Femur (tissue), 1 donor: ENCODE results near the gene CD19.
"Not testable (repeated sequence)": the region's sequence is repeated elsewhere in the genome, so short reads cannot be mapped to it uniquely, and the experiment has no call there.

Experiments
- DNase-seq: peaks from one replicate; pipeline ENCODE4 v3.0.0-alpha.2; 2017

Gene CD19

GRCh38 chr16:28937222-28937876 lies 5.6 kb downstream of the CD19 start:
- no peak for DNase-seq

- no peak for DNase-seq
These were observed 7.0 kb downstream of the CD19 start for GRCh38 chr16:28938721-28939120.

GRCh38 chr16:28939825-28940224 lies 8.1 kb downstream of the CD19 start:
- DNase-seq = not testable (repeated sequence)

GRCh38 chr16:28943281-28943680 lies 11.5 kb downstream of the CD19 start:
- DNase-seq = no peak

- DNase-seq = no peak
These were observed 14.9 kb downstream of the CD19 start for GRCh38 chr16:28946681-28947080.

DNA sequence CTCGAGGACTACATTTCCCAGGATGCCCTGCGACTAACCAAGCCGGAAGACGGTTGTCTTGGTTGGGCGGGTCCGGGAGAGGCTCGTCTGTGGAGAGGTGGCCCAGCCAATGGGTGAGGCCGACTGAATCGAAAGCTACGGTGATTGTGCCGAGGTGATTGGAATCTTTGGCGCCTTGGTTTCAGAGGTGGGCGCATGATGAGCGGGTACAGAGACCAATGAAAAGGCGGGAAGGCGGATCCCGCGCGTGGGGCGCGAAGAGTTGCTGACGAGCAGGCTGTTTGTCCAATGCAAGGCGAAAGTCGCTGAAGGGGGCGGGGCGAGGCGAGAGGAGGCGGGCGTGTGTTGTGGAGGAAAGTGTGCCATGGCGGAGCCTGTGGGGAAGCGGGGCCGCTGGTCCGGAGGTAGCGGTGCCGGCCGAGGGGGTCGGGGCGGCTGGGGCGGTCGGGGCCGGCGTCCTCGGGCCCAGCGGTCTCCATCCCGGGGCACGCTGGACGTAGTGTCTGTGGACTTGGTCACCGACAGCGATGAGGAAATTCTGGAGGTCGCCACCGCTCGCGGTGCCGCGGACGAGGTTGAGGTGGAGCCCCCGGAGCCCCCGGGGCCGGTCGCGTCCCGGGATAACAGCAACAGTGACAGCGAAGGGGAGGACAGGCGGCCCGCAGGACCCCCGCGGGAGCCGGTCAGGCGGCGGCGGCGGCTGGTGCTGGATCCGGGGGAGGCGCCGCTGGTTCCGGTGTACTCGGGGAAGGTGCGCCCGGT lies 19.1 kb downstream of the CD19 start, which contains the start of gene NFATC2IP:
Gene NFATC2IP, plus strand, starts transcription at position 290 of the 762 bp plus-strand sequence. Its CDS starts 75 bp downstream, at position 365.
- peak; percentile 100 for DNase-seq

DNA sequence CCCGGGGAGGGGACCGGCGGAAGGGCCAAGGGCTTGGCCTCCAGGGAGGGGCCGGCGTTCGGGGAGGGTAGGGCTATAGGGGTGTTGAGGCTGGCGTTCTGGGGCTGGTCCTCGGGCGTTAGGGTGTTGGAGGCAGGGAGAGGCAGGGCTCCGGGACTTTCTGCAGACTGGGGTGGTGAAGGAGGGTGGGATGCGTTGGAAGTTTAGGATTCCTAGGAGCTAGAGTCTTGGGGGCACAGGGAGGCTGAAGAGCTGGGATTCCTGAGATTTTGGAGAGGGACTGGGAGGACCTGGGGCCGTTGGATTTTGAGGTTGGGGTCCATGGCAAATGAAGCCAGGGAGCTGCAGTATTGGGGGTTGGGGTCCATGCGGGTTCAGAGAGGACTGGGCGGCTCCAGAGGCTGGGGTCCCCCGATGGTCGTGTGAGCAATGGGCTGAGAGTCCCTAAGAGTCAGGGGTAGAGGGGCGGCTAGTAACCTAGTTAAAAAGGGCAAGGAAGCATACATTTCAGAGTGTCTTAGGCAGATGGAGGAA lies 19.7 kb downstream of the CD19 start:
- DNase-seq = no peak

GRCh38 chr16:28958216-28958615 lies 26.4 kb downstream of the CD19 start:
- DNase-seq = no peak

- no peak for DNase-seq
These were observed 27.1 kb downstream of the CD19 start for GRCh38 chr16:28958836-28959235.

GRCh38 chr16:28964072-28964471 lies 32.3 kb downstream of the CD19 start:
- no peak for DNase-seq

DNA sequence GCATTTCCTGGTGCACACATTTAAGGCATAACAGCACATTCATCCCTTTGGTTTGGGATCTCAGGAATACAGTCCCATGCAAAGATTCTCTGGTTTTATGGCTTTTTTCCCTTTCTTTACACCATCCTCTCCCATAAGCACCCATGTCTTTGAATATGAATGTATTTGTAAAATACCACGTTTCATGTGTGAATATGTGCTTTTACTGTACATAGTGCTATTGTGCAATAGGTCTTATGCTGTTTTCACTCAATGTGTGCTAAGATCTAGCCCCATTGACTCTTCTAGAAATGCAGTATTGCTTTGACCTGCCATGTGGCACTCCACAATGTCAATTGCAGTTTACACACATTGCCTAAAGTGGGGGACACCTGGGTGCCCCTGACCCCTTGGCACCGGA lies 32.7 kb downstream of the CD19 start:
- DNase-seq = no peak

DNA sequence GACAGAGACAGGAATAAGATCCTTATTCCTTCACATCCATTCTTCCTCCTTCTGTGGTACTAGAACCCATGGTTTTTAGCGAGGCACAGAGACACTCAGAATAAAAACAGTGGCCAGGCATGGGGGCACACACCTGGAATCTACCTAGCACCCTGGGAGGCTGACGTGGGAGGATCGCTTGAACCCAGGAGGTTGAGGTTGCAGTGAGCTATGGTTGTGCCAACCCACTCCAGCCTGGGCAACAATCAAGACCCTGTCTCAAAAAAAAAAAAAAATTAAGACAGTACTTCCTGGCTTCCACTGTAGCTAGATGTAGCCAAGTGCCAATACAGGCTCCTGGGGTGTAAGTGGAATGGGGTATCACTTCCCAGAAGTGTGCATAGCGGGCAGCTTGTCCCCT lies 35.4 kb downstream of the CD19 start:
- no peak for DNase-seq

- DNase-seq = not testable (repeated sequence)
These were observed 37.9 kb downstream of the CD19 start for GRCh38 chr16:28969696-28970095.

GRCh38 chr16:28974007-28974436 lies 42.3 kb downstream of the CD19 start:
- DNase-seq = peak; percentile 70

GRCh38 chr16:28974437-28975157 lies 42.8 kb downstream of the CD19 start, which contains the start of gene SPNS1:
Gene SPNS1, plus strand, starts transcription at chr16:28974778. Its CDS starts 374 bp downstream, at chr16:28975152.
- DNase-seq = peak; percentile 98

DNA sequence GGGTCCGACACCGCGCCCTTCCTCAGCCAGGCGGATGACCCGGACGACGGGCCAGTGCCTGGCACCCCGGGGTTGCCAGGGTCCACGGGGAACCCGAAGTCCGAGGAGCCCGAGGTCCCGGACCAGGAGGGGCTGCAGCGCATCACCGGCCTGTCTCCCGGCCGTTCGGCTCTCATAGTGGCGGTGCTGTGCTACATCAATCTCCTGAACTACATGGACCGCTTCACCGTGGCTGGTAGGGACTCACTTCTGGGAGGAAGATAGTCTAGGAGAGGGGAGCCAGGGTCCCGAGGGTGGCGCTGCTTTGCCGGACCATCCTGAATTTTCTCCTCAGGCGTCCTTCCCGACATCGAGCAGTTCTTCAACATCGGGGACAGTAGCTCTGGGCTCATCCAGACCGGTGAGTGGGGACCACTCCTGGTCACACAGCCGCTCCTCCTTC lies 43.4 kb downstream of the CD19 start:
- DNase-seq = no peak

DNA sequence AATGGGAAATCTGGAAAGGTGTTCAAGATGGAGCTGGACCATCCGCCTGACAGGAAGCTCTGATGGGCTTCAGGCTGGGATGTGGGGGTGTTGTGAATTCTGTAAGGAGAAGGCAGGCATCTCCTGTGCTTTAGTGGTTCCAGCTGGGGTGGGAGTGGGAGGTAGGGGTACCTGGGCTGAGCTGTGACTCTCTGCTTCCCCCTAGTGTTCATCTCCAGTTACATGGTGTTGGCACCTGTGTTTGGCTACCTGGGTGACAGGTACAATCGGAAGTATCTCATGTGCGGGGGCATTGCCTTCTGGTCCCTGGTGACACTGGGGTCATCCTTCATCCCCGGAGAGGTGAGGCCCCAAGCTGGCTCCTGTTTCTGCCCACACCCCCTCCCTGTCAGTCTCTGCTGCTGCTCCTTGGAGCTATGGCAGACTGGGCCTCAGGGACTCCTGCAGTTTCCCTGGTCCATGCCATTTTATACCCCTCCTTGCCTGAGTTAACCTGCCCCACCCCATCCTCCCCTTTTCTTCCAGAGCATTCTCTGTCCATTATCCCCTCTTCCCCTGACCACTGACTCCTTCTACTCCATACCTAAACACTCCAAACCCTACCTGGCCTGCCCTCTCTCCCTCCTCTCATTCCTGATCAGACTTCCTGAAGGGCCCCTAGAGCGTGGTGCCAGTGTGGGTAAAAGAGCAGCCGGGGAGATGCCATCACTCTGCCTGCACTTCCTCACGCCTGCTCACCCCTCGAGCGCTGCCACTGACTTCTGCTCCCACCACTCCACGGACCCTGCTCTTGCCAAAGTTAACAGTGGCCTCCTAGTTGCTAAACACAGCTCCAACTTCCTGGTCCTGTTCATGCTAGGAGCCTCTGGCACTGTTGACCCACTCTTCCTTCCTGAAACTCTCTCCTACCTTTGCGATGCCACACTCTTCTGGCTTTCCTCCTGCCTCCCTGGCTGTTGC lies 46.2 kb downstream of the CD19 start:
- no peak for DNase-seq

DNA sequence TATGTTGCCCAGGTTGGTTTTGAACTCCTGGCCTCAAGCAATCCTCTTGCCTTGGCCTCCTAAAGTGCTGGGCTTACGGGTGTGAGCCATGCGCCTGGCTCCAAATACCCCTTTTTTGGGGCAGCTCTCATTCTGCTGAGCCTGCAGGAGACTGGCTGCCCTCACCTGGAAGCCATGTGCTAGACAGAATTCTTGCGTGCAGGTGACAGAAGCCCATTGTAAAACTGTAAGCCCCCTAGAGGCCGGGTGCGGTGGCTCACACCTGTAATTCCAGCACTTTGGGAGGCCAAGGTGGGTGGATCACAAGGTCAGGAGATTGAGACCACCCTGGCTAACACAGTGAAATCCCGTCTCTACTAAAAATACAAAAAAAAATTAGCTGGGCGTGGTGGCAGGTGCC lies 48.6 kb downstream of the CD19 start:
- DNase-seq = not testable (repeated sequence)

DNA sequence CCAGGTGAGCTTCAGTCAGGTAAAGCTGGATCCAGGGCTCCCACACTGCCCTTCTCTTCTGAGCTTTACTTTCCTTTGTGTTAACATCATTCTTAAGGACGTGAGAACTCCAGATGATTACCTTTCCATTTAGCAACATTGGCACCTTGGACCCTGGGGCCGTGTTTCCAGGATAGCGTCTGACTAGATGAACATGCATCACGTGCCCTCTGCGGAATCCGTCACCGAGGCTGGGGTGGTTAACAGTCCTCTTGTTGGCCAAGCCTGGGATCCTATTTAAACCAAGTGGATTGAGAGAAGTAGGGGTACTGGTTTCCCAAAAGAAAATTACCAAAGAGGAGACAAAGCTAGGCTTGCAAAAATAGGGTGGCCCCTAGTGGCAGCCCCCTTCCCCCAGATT lies 49.2 kb downstream of the CD19 start:
- no peak for DNase-seq

- no peak for DNase-seq
These were observed 49.7 kb downstream of the CD19 start for GRCh38 chr16:28981517-28981916.

DNA sequence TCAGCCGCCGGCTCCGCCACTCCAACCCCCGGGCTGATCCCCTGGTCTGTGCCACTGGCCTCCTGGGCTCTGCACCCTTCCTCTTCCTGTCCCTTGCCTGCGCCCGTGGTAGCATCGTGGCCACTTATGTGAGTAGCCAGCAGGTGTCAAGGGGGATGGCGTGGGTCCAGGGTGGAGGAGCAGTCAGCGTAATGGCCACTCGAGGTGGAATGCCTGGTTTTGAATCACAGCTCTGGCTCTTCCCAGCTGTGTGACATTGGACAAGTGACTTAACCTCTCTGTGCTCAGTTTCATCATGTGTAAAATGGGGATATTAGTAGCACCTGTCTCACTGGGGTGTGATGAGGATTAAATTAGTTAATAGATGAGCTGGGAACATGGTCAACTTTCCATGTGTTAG lies 50.6 kb downstream of the CD19 start:
- DNase-seq = no peak

DNA sequence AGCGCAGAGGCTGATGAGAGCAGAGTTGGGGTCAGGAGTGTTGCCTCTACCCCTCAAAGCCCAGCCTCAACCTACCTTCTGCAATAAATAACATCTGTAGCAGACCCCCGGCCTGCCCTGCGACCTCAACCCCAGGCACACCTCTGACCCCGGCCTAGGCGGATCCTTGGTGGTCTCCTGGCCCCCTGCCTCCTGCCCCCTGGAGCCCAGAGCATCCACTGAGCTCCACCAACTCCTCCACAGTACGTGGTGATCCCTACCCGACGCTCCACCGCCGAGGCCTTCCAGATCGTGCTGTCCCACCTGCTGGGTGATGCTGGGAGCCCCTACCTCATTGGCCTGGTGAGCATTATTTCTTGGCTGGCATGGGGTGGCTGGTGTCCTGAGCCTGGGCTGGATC lies 51.2 kb downstream of the CD19 start:
- DNase-seq = no peak
